ENCODE measurements around the gene HEATR9.

Gene HEATR9

DNA sequence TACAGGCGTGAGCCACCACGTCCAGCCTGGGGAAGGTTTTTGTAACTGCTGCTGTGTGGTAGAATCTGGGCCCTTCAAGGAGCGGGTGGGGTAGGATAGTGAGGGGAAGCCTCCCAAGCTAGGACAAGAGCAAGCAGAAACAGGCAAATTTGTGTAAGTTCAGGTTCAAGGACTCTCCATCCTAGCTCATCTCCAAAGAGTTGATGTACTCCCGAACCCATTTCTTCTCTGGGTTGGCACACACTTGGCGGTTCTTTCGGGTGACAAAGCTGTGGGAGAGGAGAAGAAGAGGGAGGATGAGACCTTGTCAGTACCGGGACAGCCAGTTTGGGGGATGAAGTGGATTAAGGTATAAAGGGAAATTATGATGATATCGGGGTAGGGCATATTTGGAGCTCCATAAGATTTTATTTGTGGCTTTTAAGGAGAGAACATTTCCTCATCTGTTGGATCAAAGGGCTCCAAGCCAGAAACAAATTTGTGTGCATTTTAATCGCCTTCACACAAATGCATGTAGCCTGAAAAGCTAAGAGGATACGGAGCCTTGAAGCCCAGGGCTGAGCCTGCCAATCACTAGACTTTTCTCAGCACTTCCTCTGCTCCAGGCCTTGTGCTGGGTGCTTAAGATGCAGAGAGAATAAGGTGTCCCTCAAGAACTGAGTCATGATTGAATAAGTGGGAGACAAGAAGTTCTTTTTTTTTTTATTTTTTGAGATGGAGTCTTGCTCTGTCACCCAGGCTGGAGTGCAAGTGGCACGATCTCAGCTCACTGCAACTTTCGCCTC, 3.7 kb upstream of the HEATR9 start:
- Histone ChIP-seq H4K20me1 (ENCODE audit: insufficient read depth, low read length) (no peaks in the 10 kb centered on the region), H3K79me2 (ENCODE audit: low read length) (no peaks in the 10 kb centered on the region), H3K9me3 (ENCODE audit: insufficient read depth, low read length) (no peaks in the 10 kb centered on the region), H2AFZ (ENCODE audit: low read depth, low read length) (no peak overlapping the region), H3K36me3 (replicated peaks; ENCODE audit: low read depth, low read length) (peaks cover 2% of the 10 kb centered on the region), H3K4me3 (ENCODE audit: low read length) (no peak overlapping the region), H3K4me1 (ENCODE audit: low read length) (no peaks in the 10 kb centered on the region), H3K4me2 (ENCODE audit: low read length) (no peak overlapping the region), H3K9ac (ENCODE audit: low read length) (no peak overlapping the region), H3K27ac (ENCODE audit: low read length) (no peak overlapping the region), H3K27me3 (ENCODE audit: low read depth, low read length) (no peaks in the 10 kb centered on the region)
- no peak for TF ChIP-seq EZH2phosphoT487 (IDR thresholded peaks at IDR 0.05; ENCODE audit: low read depth)
- TF ChIP-seq, protein P1, sequence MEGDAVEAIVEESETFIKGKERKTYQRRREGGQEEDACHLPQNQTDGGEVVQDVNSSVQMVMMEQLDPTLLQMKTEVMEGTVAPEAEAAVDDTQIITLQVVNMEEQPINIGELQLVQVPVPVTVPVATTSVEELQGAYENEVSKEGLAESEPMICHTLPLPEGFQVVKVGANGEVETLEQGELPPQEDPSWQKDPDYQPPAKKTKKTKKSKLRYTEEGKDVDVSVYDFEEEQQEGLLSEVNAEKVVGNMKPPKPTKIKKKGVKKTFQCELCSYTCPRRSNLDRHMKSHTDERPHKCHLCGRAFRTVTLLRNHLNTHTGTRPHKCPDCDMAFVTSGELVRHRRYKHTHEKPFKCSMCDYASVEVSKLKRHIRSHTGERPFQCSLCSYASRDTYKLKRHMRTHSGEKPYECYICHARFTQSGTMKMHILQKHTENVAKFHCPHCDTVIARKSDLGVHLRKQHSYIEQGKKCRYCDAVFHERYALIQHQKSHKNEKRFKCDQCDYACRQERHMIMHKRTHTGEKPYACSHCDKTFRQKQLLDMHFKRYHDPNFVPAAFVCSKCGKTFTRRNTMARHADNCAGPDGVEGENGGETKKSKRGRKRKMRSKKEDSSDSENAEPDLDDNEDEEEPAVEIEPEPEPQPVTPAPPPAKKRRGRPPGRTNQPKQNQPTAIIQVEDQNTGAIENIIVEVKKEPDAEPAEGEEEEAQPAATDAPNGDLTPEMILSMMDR (IDR thresholded peaks at IDR 0.05; ENCODE audit: low read depth, low read length) = no peak

DNA sequence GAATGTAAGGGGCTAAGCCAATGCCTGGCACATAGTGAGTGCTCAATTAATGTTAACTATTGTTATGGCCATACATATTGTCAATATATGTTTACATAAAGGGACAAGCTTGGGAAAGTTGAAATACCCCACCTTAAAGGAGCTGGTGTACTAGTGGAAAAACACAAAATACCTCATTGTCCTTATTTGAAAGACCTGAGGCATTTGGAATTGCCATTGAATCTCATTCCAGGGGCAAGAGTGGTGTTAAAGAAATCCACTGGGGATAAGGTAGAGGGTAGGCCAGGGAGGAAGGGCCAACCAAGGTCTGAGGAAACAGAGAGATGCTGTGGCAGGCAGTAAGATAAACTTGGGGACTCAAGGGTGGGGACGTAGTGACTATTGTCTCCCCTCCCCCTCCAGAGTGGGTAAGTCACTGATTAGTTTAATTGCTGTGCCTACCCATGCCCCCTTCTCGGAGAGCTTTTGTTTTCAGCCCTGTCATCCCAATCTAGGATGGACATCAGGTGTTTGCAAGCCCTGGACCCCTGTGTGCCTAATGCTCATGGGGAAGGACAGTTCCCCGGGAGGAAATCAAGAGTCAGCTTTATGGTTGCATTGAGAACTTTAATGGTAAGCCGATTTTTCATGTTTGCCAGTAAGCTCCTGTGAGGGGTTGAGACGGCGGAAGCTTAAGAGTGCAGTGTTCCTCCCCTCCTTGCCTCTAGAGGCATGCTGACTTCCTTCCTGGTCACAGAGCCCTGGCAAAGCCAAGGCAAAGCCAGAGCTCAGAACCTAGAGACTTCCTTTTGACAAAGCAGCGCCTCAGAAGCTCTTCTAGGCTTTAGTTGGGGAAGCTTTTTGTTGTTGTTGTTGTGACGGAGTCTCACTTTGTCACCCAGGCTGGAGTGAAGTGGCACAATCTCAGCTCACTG, 2.5 kb upstream of the HEATR9 start:
- no peaks in the 10 kb centered on the region for H3K79me2 ChIP-seq (ENCODE audit: low read length)
- no peaks in the 10 kb centered on the region for H3K9me3 ChIP-seq (ENCODE audit: insufficient read depth, low read length)
- H3K27ac ChIP-seq (ENCODE audit: low read length) = no peak overlapping the region
- no peaks in the 10 kb centered on the region for H4K20me1 ChIP-seq (ENCODE audit: insufficient read depth, low read length)
- H3K4me1 ChIP-seq (ENCODE audit: low read length) = no peaks in the 10 kb centered on the region
- no peak overlapping the region for H3K9ac ChIP-seq (ENCODE audit: low read length)
- H3K4me3 ChIP-seq (ENCODE audit: low read length) = no peak overlapping the region
- H3K27me3 ChIP-seq (ENCODE audit: low read depth, low read length) = no peaks in the 10 kb centered on the region
- no peak overlapping the region for H2AFZ ChIP-seq (ENCODE audit: low read depth, low read length)
- H3K36me3 ChIP-seq (replicated peaks; ENCODE audit: low read depth, low read length) = peaks cover 2% of the 10 kb centered on the region
- TF ChIP-seq, protein P1 (IDR thresholded peaks at IDR 0.05; ENCODE audit: low read depth, low read length) = no peak
- TF ChIP-seq EZH2phosphoT487 (IDR thresholded peaks at IDR 0.05; ENCODE audit: low read depth) = no peak
- H3K4me2 ChIP-seq (ENCODE audit: low read length) = no peak overlapping the region

DNA sequence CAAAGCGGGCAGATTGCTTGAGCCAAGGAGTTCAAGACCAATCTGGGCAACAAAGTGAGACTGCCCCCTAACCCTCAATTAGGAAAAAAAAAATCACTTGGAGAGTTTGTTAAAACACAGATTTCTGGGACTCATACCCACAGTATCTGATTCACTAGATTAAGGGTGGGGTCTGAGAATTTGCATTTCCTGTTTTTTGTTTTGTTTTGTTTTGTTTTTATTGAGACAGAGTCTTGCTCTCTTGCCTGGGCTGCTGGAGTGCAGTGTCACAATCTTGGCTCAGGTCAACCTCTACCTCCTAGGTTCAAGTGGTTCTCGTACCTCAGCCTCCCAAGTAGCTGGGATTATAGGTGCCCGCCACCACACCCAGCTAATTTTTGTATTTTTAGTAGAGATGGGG, 1.1 kb downstream of the HEATR9 start:
- Histone ChIP-seq H3K9me3 (ENCODE audit: insufficient read depth, low read length) (no peaks in the 10 kb centered on the region), H3K79me2 (ENCODE audit: low read length) (no peaks in the 10 kb centered on the region), H3K27ac (ENCODE audit: low read length) (no peak overlapping the region), H4K20me1 (ENCODE audit: insufficient read depth, low read length) (no peaks in the 10 kb centered on the region), H3K4me1 (ENCODE audit: low read length) (no peaks in the 10 kb centered on the region), H3K36me3 (replicated peaks; ENCODE audit: low read depth, low read length) (peaks cover 2% of the 10 kb centered on the region), H3K4me2 (ENCODE audit: low read length) (no peak overlapping the region), H3K9ac (ENCODE audit: low read length) (no peak overlapping the region), H3K27me3 (ENCODE audit: low read depth, low read length) (no peaks in the 10 kb centered on the region), H3K4me3 (ENCODE audit: low read length) (no peak overlapping the region), H2AFZ (ENCODE audit: low read depth, low read length) (no peak overlapping the region)
- no peak for TF ChIP-seq EZH2phosphoT487 (IDR thresholded peaks at IDR 0.05; ENCODE audit: low read depth)
- TF ChIP-seq, protein P1 (IDR thresholded peaks at IDR 0.05; ENCODE audit: low read depth, low read length) = no peak

DNA sequence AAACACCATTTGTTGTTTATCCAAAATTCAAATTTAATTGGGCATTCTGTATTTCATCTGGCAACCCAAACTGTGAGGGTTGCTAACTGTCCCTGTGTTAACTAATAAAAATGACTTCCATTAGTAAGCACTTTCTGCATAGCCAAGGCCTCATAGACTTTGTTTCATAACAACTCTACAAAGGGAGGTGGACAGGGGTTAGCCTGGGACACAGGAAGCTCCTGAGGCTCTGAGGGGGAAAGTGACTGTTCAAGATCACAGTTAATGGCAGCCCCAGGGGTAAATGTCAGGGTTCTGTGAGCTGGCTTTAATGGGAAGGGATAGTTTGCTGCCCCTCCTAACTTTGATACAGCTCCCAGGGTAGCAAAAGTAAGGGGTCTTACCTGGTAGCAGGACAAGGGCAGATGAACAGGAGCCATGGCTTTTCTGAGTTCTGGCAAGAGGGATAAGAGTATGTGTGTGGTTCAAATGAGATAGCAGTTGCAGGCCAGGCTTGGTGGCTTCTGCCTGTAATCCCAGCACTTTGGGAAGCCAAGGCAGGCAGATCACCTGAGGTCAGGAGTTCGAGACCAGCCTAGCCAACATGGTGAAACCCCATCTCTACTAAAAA, 2.2 kb downstream of the HEATR9 start:
- TF ChIP-seq, protein P1 (IDR thresholded peaks at IDR 0.05; ENCODE audit: low read depth, low read length) = no peak
- no peak for TF ChIP-seq EZH2phosphoT487 (IDR thresholded peaks at IDR 0.05; ENCODE audit: low read depth)
- no peaks in the 10 kb centered on the region for H3K79me2 ChIP-seq (ENCODE audit: low read length)
- H3K9me3 ChIP-seq (ENCODE audit: insufficient read depth, low read length) = no peaks in the 10 kb centered on the region
- H3K4me3 ChIP-seq (ENCODE audit: low read length) = no peak overlapping the region
- H3K27me3 ChIP-seq (ENCODE audit: low read depth, low read length) = no peaks in the 10 kb centered on the region
- no peak overlapping the region for H3K4me2 ChIP-seq (ENCODE audit: low read length)
- no peak overlapping the region for H2AFZ ChIP-seq (ENCODE audit: low read depth, low read length)
- H3K9ac ChIP-seq (ENCODE audit: low read length) = no peak overlapping the region
- H3K27ac ChIP-seq (ENCODE audit: low read length) = no peak overlapping the region
- H3K4me1 ChIP-seq (ENCODE audit: low read length) = no peaks in the 10 kb centered on the region
- peaks cover 2% of the 10 kb centered on the region for H3K36me3 ChIP-seq (replicated peaks; ENCODE audit: low read depth, low read length)
- no peaks in the 10 kb centered on the region for H4K20me1 ChIP-seq (ENCODE audit: insufficient read depth, low read length)
